Panc1 (cell line): Measurements from ENCODE around the gene SNAP47. TPM values are rescaled to one million over a fixed set of nuclear protein-coding genes. Genes with fewer than 3 reads are reported as not detected.

ENCODE experiments used
- ATAC-seq: fragments of 200-7000 bp; cut with Tn5 transposase; 2 replicates; pipeline ENCODE4 v1.9.1; 2020; ENCODE audit warnings: mild to moderate bottlenecking, moderate library complexity
- BruUV-seq: library from RNA; stranded (reverse); fragments of 400-500 nt; replicated peaks from 2 replicates; lab custom pipeline; 2021; lab: Mats Ljungman, UMichigan
- CTCF ChIA-PET: fragments of 300-600 bp; sonication (Branson Sonifier 250); formaldehyde crosslinking; loops from one replicate; lab custom pipeline; 2022; ENCODE audit warnings: antibody characterized with exemption; lab: Charles Lee
- POLR2A ChIA-PET: fragments of 300-600 bp; sonication (Branson Sonifier 250); formaldehyde crosslinking; loops from one replicate; lab custom pipeline; 2022; ENCODE audit warnings: antibody characterized with exemption; lab: Charles Lee
- DNase-seq: peaks from one replicate; pipeline ENCODE4 v3.0.0-alpha.2; 2010; ENCODE audit warnings: low read depth, low spot score
- H3K27ac ChIP-seq: 2 replicates; pipeline ENCODE4 v1.5.1; 2011; ENCODE audit warnings: mild to moderate bottlenecking, low read length, inconsistent platforms
- H3K27me3 ChIP-seq: fragments of 200-500 bp; sonication (Bioruptor generic); 2 replicates; pipeline ENCODE4 v1.6.0; 2014; ENCODE audit warnings: low read length, inconsistent platforms; ENCODE audit not compliant: control insufficient read depth, insufficient read depth
- H3K36me3 ChIP-seq: fragments of 200-500 bp; sonication (Bioruptor generic); 2 replicates; pipeline ENCODE4 v1.5.1; 2014; ENCODE audit warnings: inconsistent platforms, mild to moderate bottlenecking, low read length, moderate library complexity; ENCODE audit not compliant: control insufficient read depth, insufficient read depth
- H3K4me1 ChIP-seq: 2 replicates; pipeline ENCODE4 v1.5.1; 2011; ENCODE audit warnings: inconsistent platforms, mild to moderate bottlenecking, low read length, moderate library complexity; ENCODE audit not compliant: control insufficient read depth, insufficient read depth
- H3K4me3 ChIP-seq, 2 experiments: 2 replicates each; pipeline ENCODE4 v1.5.1; 2011 to 2012; ENCODE audit warnings: low read depth in 2 of 2, low read length in 2 of 2, mild to moderate bottlenecking in 2 of 2, inconsistent platforms in 1 of 2, moderate library complexity in 1 of 2
- H3K9me3 ChIP-seq: fragments of 200-500 bp; sonication (Bioruptor generic); 2 replicates; pipeline ENCODE4 v1.5.1; 2014; ENCODE audit warnings: low read depth, mild to moderate bottlenecking, inconsistent platforms, low read length, moderate library complexity; ENCODE audit not compliant: control insufficient read depth, insufficient read depth
- POLR2AphosphoS5 ChIP-seq: IDR thresholded peaks from 2 replicates; pipeline ENCODE4 v1.6.1; 2012; ENCODE audit warnings: mild to moderate bottlenecking, low read depth, low read length, moderate library complexity
- SIN3A ChIP-seq: IDR thresholded peaks from 2 replicates; pipeline ENCODE4 v1.6.1; 2012; ENCODE audit warnings: low read depth, mild to moderate bottlenecking, low read length, moderate library complexity, borderline replicate concordance; ENCODE audit not compliant: insufficient read depth
- TCF7L2 ChIP-seq: IDR thresholded peaks from 2 replicates; pipeline ENCODE4 v1.6.1; 2011; ENCODE audit warnings: mild to moderate bottlenecking, low read depth, low read length, inconsistent platforms
- in situ Hi-C: cut with HindIII; loops from 2 replicates; pipeline ENCODE4 v1.10.0; 2016; ENCODE audit warnings: low sequenced_read_pairs, low pct_unique_long_range_greater_than_20kb
- intact Hi-C: fragments of 100-400 bp; cut with micrococcal nuclease; formaldehyde crosslinking; loops from one replicate; pipeline ENCODE4 v1.10.0; 2022; ENCODE audit not compliant: unreplicated experiment
- total RNA-seq: library from RNA; stranded (reverse); gene quantifications from one replicate; pipeline ENCODE4 v1.2.1, GENCODE V29; 2021; ENCODE audit not compliant: unreplicated experiment
- TF ChIP-seq, protein P1 (sequence below): fragments of 450-650 bp; IDR thresholded peaks from 2 replicates; pipeline ENCODE4 v1.5.1; 2017; ENCODE audit warnings: mild to moderate bottlenecking
- TF ChIP-seq, protein P2 (sequence below), 2 experiments: IDR thresholded peaks; 2 replicates each; pipeline ENCODE4 v1.6.1; 2011 to 2012; ENCODE audit warnings: low read depth in 2 of 2, control low read depth in 1 of 2, low read length in 1 of 2, mild to moderate bottlenecking in 1 of 2, moderate library complexity in 1 of 2; ENCODE audit not compliant: insufficient read depth in 1 of 2

SNAP47 gene
- total RNA-seq, 1 experiment from 2014 or later: 55.6 TPM

DNA sequence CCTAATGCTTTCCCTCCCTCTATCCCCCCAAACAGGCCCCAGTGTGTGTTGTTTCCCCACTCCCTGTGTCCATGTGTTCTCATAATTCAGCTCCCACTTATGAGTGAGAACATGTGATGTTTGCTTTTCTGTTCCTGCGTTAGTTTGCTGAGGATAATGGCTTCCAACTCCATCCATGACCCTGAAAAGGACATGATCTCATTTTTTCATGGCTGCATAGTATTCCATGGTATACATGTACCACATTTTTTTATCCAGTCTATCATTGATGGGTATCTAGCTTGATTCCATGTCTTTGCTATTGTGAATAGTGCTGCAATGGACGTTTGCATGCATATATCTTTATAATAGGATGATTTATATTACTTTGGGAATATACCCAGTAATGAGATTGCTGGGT, 89.0 kb downstream of the SNAP47 start:
- no peak for DNase-seq
- ChIA-PET POLR2A (no interaction called here), CTCF (no interaction called here)
- H3K9me3 ChIP-seq: no peaks in the 10 kb centered on the region
- no peak overlapping the region for H3K4me3 ChIP-seq
- in situ Hi-C loops: no loop called here
- TF ChIP-seq, protein P1, sequence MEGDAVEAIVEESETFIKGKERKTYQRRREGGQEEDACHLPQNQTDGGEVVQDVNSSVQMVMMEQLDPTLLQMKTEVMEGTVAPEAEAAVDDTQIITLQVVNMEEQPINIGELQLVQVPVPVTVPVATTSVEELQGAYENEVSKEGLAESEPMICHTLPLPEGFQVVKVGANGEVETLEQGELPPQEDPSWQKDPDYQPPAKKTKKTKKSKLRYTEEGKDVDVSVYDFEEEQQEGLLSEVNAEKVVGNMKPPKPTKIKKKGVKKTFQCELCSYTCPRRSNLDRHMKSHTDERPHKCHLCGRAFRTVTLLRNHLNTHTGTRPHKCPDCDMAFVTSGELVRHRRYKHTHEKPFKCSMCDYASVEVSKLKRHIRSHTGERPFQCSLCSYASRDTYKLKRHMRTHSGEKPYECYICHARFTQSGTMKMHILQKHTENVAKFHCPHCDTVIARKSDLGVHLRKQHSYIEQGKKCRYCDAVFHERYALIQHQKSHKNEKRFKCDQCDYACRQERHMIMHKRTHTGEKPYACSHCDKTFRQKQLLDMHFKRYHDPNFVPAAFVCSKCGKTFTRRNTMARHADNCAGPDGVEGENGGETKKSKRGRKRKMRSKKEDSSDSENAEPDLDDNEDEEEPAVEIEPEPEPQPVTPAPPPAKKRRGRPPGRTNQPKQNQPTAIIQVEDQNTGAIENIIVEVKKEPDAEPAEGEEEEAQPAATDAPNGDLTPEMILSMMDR: no peak
- no peak for TF ChIP-seq TCF7L2
- TF ChIP-seq POLR2AphosphoS5: no peak
- TF ChIP-seq, protein P2, sequence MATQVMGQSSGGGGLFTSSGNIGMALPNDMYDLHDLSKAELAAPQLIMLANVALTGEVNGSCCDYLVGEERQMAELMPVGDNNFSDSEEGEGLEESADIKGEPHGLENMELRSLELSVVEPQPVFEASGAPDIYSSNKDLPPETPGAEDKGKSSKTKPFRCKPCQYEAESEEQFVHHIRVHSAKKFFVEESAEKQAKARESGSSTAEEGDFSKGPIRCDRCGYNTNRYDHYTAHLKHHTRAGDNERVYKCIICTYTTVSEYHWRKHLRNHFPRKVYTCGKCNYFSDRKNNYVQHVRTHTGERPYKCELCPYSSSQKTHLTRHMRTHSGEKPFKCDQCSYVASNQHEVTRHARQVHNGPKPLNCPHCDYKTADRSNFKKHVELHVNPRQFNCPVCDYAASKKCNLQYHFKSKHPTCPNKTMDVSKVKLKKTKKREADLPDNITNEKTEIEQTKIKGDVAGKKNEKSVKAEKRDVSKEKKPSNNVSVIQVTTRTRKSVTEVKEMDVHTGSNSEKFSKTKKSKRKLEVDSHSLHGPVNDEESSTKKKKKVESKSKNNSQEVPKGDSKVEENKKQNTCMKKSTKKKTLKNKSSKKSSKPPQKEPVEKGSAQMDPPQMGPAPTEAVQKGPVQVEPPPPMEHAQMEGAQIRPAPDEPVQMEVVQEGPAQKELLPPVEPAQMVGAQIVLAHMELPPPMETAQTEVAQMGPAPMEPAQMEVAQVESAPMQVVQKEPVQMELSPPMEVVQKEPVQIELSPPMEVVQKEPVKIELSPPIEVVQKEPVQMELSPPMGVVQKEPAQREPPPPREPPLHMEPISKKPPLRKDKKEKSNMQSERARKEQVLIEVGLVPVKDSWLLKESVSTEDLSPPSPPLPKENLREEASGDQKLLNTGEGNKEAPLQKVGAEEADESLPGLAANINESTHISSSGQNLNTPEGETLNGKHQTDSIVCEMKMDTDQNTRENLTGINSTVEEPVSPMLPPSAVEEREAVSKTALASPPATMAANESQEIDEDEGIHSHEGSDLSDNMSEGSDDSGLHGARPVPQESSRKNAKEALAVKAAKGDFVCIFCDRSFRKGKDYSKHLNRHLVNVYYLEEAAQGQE (IDR thresholded peaks at IDR 0.05; ENCODE audit: insufficient read depth in 1 of 2, low read depth in 2 of 2, low read length in 1 of 2): no peak
- TF ChIP-seq SIN3A: no peak
- H3K27me3 ChIP-seq: no peaks in the 10 kb centered on the region
- no peaks in the 10 kb centered on the region for H3K4me1 ChIP-seq
- H3K27ac ChIP-seq: no peak overlapping the region
- H3K36me3 ChIP-seq: no peaks in the 10 kb centered on the region
- intact Hi-C loops: no loop called here
- no TSS peak for BruUV-seq
- no peak for ATAC-seq

DNA sequence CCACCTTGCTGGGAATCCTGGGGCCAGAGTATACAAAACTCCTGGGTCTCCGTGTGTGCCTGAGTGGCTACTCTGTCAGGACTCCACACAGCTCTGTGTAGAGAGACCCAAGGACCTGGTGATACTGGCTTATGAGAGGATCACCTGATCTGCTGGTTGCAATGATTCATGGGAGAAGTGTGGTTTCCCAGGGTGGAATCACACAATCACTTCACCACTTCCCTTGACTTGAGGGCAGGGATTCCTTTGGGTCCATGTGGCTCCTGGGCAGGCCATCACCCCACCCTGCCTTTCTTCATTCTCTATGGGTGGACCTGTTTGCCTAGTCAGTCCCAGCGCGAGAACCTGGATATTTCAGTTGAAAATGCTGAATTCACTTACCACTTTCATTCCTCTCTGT, 93.6 kb downstream of the SNAP47 start:
- H3K27ac ChIP-seq: no peak overlapping the region
- CTCF ChIA-PET: no interaction called here
- no peaks in the 10 kb centered on the region; the same call in 1 of the 2 replicates for H3K27me3 ChIP-seq
- H3K4me1 ChIP-seq: no peaks in the 10 kb centered on the region
- ATAC-seq: no peak
- H3K4me3 ChIP-seq: no peak overlapping the region
- in situ Hi-C loops: no loop called here
- TF ChIP-seq TCF7L2 (no peak), POLR2AphosphoS5 (no peak), SIN3A (no peak)
- TF ChIP-seq, protein P2 (IDR thresholded peaks at IDR 0.05; ENCODE audit: insufficient read depth in 1 of 2, low read depth in 2 of 2, low read length in 1 of 2): no peak
- TF ChIP-seq, protein P1: no peak
- no TSS peak for BruUV-seq
- intact Hi-C loops: no loop called here
- no peaks in the 10 kb centered on the region for H3K9me3 ChIP-seq
- POLR2A ChIA-PET: no interaction called here
- no peaks in the 10 kb centered on the region for H3K36me3 ChIP-seq
- no peak for DNase-seq

Other genes with a start within 250 kb of the SNAP47 start
- gene ZNF678, start 171.9 kb upstream of the SNAP47 start, total RNA-seq: 8.0 TPM
- 27.7 TPM for gene JMJD4, start 133 bp upstream of the SNAP47 start, total RNA-seq
- not detected for gene PRSS38, start 80.2 kb downstream of the SNAP47 start, total RNA-seq
- 26.5 TPM for gene WNT9A, start 212.5 kb downstream of the SNAP47 start, total RNA-seq